Osteoblast (primary cell): Measurements from ENCODE around the gene SH2B3. TPM values are rescaled to one million over a fixed set of nuclear protein-coding genes. Genes with fewer than 3 reads are reported as not detected.
A peak's percentile ranks its signal among the peaks of the same experiment; 100 is the strongest.

Experiments
- DNase-seq: peaks from one replicate; pipeline ENCODE4 v3.0.0; 2011; ENCODE audit warnings: low spot score, mixed read lengths; ENCODE audit not compliant: insufficient read length; ENCODE audit errors: missing footprints
- H2AFZ ChIP-seq: 2 replicates; pipeline ENCODE4 v1.6.0; 2011; ENCODE audit warnings: mild to moderate bottlenecking, low read length
- H3K27ac ChIP-seq: 2 replicates; pipeline ENCODE4 v1.5.1; 2011; ENCODE audit warnings: mild to moderate bottlenecking, low read depth, low read length, moderate library complexity
- H3K27me3 ChIP-seq: 2 replicates; pipeline ENCODE4 v1.6.0; 2012; ENCODE audit warnings: mild to moderate bottlenecking, control low read depth, inconsistent platforms, low read length, moderate library complexity; ENCODE audit not compliant: insufficient read depth
- H3K36me3 ChIP-seq: 2 replicates; pipeline ENCODE4 v1.5.1; 2011; ENCODE audit warnings: mild to moderate bottlenecking, low read length, control low read depth, moderate library complexity; ENCODE audit not compliant: insufficient read depth
- H3K4me1 ChIP-seq: 2 replicates; pipeline ENCODE4 v1.5.1; 2011; ENCODE audit warnings: mild to moderate bottlenecking, low read length, control low read depth, moderate library complexity; ENCODE audit not compliant: insufficient read depth
- H3K4me2 ChIP-seq: 2 replicates; pipeline ENCODE4 v1.6.0; 2011; ENCODE audit warnings: mild to moderate bottlenecking, low read length; ENCODE audit not compliant: insufficient read depth
- H3K4me3 ChIP-seq: fragments of 200-600 bp; sonication (generic); 3 replicates; pipeline ENCODE4 v1.5.1; 2012; ENCODE audit warnings: mild to moderate bottlenecking, low read length, inconsistent platforms; ENCODE audit not compliant: insufficient read depth
- H3K79me2 ChIP-seq: 2 replicates; pipeline ENCODE4 v1.6.0; 2012; ENCODE audit warnings: mild to moderate bottlenecking, low read length, control low read depth, inconsistent platforms; ENCODE audit not compliant: insufficient read depth
- H3K9me3 ChIP-seq: 2 replicates; pipeline ENCODE4 v1.5.1; 2011; ENCODE audit warnings: low read depth, low read length, control low read depth
- H4K20me1 ChIP-seq: 2 replicates; pipeline ENCODE4 v1.6.0; 2012; ENCODE audit warnings: mild to moderate bottlenecking, low read length, control low read depth; ENCODE audit not compliant: insufficient read depth
- total RNA-seq: library from RNA; depleted of rRNA; stranded (reverse); fragments of >200 nt; gene quantifications from 2 replicates; pipeline ENCODE4 v1.2.3, GENCODE V29; 2012
- TF ChIP-seq, protein P1 (sequence below): IDR thresholded peaks from 2 replicates; pipeline ENCODE4 v1.5.1; 2011; ENCODE audit warnings: mild to moderate bottlenecking, low read depth, low read length, moderate library complexity; ENCODE audit errors: extremely low read depth

The SH2B3 gene
- total RNA-seq, 1 donor: 51.4 TPM

- Histone ChIP-seq H3K4me1 (peaks cover 75% of the 10 kb centered on the region), H2AFZ (no peak overlapping the region), H3K4me2 (peak overlapping the region; percentile 93), H3K27me3 (no peaks in the 10 kb centered on the region), H3K36me3 (peaks cover 9% of the 10 kb centered on the region), H4K20me1 (peaks cover 55% of the 10 kb centered on the region), H3K4me3 (peak overlapping the region; percentile 93), H3K9me3 (no peaks in the 10 kb centered on the region), H3K79me2 (peaks cover 94% of the 10 kb centered on the region), H3K27ac (peak overlapping the region; percentile 76)
- peak; percentile 96 for DNase-seq
- TF ChIP-seq, protein P1, sequence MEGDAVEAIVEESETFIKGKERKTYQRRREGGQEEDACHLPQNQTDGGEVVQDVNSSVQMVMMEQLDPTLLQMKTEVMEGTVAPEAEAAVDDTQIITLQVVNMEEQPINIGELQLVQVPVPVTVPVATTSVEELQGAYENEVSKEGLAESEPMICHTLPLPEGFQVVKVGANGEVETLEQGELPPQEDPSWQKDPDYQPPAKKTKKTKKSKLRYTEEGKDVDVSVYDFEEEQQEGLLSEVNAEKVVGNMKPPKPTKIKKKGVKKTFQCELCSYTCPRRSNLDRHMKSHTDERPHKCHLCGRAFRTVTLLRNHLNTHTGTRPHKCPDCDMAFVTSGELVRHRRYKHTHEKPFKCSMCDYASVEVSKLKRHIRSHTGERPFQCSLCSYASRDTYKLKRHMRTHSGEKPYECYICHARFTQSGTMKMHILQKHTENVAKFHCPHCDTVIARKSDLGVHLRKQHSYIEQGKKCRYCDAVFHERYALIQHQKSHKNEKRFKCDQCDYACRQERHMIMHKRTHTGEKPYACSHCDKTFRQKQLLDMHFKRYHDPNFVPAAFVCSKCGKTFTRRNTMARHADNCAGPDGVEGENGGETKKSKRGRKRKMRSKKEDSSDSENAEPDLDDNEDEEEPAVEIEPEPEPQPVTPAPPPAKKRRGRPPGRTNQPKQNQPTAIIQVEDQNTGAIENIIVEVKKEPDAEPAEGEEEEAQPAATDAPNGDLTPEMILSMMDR: no peak
Observed at GRCh38 chr12:111410431-111411184, 4.9 kb downstream of the SH2B3 start.

GRCh38 chr12:111411185-111411764, 5.6 kb downstream of the SH2B3 start:
- peak; percentile 39 for DNase-seq
- H4K20me1 ChIP-seq: peaks cover 58% of the 10 kb centered on the region
- H3K4me1 ChIP-seq: peaks cover 75% of the 10 kb centered on the region

GRCh38 chr12:111412007-111412829, 6.5 kb downstream of the SH2B3 start:
- no peaks in the 10 kb centered on the region for H3K9me3 ChIP-seq
- no peaks in the 10 kb centered on the region for H3K27me3 ChIP-seq
- H3K4me1 ChIP-seq: peaks cover 74% of the 10 kb centered on the region
- H3K4me3 ChIP-seq: no peak overlapping the region
- H2AFZ ChIP-seq: no peak overlapping the region
- TF ChIP-seq, protein P1: no peak
- DNase-seq: peak; percentile 88
- H3K27ac ChIP-seq: peak overlapping the region; percentile 76
- peaks cover 17% of the 10 kb centered on the region for H3K36me3 ChIP-seq
- H4K20me1 ChIP-seq: peaks cover 62% of the 10 kb centered on the region
- H3K79me2 ChIP-seq: peaks cover 93% of the 10 kb centered on the region
- peak overlapping the region; percentile 93 for H3K4me2 ChIP-seq

More at GRCh38 chr12:111411185-111411764, 5.6 kb downstream of the SH2B3 start:
- peak overlapping the region; percentile 93 for H3K4me2 ChIP-seq
- TF ChIP-seq, protein P1: no peak
- no peaks in the 10 kb centered on the region for H3K27me3 ChIP-seq
- H3K79me2 ChIP-seq: peaks cover 93% of the 10 kb centered on the region
- H3K4me3 ChIP-seq: no peak overlapping the region
- H2AFZ ChIP-seq: no peak overlapping the region
- H3K36me3 ChIP-seq: peaks cover 12% of the 10 kb centered on the region
- no peaks in the 10 kb centered on the region for H3K9me3 ChIP-seq
- H3K27ac ChIP-seq: peak overlapping the region; percentile 76
